Measurements from ENCODE around the gene ATAD3A. TPM values are rescaled to one million over a fixed set of nuclear protein-coding genes. Genes with fewer than 3 reads are reported as not detected.
"Not testable (repeated sequence)": the region's sequence is repeated elsewhere in the genome, so short reads cannot be mapped to it uniquely, and the experiment has no call there.

ATAD3A gene
- total RNA-seq, 1 donor, result 35.6 TPM

DNA sequence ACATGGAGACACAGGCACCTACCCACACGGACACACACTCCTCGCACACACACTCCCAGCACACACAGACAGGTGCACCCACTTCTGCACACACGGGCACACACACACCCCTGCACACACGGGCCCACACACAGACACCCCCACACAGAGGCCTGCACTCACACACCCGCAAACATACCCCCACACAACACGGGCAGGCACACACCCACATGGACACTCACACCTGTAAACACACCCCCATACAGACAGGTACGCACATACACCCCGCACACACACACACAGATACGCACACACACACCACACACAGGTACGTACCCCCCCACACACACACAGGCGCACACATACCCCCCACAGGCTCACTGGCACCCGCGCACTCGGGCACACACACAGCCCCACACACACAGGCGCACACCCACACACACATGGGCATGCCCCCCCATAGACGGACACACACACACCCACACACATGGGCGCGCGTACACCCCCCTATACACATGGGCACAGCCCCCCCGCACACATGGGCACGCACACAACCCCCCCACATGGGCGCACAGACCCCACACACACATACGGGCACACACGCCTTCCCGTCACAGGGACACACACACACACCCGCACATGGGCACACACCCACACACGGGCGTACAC is 6.1 kb downstream of the ATAD3A start:
- no peak for DNase-seq (ENCODE audit: low read depth)
- no peak for TF ChIP-seq CTCF (IDR thresholded peaks at IDR 0.05; ENCODE audit: insufficient read depth, low read length)
- H3K4me3 ChIP-seq (ENCODE audit: low read depth, low read length), result no peak overlapping the region

DNA sequence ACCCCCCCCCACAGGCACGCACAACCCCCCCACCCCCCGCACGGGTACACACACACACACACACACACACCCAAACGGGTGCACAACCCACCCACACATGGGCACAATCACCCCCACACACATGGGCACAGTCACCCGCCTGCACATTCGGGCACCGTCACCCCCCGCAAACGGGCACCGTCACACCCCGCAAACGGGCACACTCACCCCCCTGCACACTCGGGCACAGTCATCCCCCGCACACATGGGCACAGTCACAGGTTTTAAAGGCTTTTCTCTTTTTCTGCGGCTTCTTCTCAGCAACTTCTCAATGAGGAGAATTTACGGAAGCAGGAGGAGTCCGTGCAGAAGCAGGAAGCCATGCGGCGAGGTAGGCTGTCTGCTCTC is 6.7 kb downstream of the ATAD3A start:
- DNase-seq (ENCODE audit: low read depth); H3K4me3 ChIP-seq (ENCODE audit: low read depth, low read length): not testable (repeated sequence)

DNA sequence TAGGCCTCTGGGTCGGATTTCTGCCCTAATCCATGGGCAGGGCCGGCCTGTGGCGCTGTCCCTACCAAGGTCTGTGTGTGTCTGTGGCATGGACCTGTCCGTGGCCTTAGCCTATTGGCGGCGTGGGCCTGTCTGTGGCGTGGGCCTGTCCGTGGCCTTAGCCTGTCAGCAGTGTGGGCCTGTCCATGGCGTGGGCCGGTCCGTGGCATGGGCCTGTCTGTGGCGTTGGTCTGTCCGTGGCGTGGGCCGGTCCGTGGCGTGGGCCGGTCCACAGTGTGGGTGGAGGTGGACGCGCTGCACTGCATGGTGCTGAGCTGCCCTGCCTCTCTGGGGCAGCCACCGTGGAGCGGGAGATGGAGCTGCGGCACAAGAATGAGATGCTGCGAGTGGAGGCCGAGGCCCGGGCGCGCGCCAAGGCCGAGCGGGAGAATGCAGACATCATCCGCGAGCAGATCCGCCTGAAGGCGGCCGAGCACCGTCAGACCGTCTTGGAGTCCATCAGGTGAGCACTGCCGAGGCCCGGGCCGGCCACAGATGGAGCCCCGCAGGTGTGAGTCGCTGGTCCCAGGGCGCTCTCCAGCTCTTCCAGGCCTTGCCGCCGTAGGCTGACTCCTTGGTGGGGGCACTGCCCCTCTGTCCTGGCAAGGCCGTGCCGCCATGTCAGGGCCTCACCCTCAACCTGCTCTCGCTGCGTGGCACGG is 8.0 kb downstream of the ATAD3A start:
- H3K4me3 ChIP-seq (ENCODE audit: low read depth, low read length); DNase-seq (ENCODE audit: low read depth): not testable (repeated sequence)

- no peak for TF ChIP-seq CTCF (IDR thresholded peaks at IDR 0.05; ENCODE audit: insufficient read depth, low read length)
- no peak for DNase-seq (ENCODE audit: low read depth)
- no peak overlapping the region for H3K4me3 ChIP-seq (ENCODE audit: low read depth, low read length)
Observed at GRCh38 chr1:1521331-1521730, 9.4 kb downstream of the ATAD3A start.

GRCh38 chr1:1522536-1522935 is 10.6 kb downstream of the ATAD3A start:
- not testable (repeated sequence) for DNase-seq (ENCODE audit: low read depth); H3K4me3 ChIP-seq (ENCODE audit: low read depth, low read length)

DNA sequence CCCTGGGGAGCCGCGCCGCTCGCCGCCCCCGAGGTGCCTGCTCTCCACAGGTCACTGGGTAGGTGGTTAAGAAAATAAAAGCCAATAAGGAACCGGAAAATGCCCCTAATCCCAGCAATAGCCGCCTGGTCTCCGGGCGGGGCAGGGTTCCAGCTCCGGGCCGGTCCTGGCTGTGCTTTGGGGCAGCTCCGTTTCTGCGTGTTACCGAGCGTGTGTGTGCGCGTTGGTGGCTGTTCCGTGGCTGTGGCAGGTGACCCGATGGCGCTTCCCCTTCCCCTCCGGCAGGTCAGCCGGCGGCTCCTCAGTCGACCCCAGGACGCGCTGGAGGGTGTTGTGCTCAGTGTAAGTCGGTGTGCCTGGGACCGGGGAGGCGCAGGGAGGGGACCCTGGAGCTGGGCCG is 11.3 kb downstream of the ATAD3A start:
- not testable (repeated sequence) for H3K4me3 ChIP-seq (ENCODE audit: low read depth, low read length); DNase-seq (ENCODE audit: low read depth)

GRCh38 chr1:1523651-1524050 is 11.7 kb downstream of the ATAD3A start:
- DNase-seq (ENCODE audit: low read depth); H3K4me3 ChIP-seq (ENCODE audit: low read depth, low read length): not testable (repeated sequence)

DNA sequence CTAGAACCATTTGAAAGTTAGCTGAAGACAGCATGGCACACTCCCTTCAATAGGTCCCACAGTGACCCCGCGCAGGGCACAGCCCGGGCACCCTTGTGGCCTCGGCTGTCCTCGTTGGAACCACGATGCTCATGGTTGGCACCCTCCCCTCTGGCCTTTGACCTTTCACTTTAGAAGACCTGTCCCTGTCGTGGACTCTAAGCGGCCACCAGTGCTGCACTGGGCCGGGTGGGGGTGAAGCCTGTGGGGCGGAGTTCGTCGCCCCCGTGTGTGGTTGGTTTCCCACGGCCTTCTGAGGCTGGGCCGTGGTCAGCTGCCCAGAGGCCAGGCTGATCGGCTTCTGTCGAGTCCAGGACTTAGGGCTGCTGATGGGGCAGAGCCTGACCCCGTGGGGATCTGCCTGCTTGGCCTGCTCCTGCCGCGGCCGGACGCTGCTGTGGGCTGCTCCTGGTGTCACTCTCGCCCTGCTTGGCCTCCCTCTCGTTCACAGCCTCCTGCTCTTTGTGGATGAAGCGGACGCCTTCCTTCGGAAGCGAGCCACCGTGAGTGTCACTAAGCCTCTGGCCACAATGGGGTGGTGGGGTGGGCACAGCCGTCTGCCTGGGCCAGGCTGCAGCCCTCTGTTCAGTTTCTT is 12.9 kb downstream of the ATAD3A start:
- not testable (repeated sequence) for H3K4me3 ChIP-seq (ENCODE audit: low read depth, low read length); DNase-seq (ENCODE audit: low read depth)

DNA sequence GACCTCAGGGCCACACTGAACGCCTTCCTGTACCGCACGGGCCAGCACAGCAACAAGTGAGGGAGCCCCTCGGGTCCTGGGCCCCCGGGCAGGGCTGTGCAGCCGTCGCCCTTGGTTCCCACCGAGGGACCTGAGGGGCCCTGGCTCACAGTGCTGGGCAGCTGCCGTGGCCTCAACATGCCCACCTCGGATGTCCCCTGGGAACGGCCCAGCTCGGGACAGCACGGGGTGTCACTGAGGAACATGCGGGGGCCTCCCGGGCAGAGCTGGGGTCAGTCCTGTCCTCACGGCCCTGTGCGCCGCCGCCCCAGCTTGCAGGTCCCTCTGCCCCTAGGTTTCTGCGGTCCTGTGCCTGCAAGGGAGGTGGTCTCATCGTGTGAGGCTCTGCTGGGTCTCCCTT is 14.5 kb downstream of the ATAD3A start:
- H3K4me3 ChIP-seq (ENCODE audit: low read depth, low read length); DNase-seq (ENCODE audit: low read depth): not testable (repeated sequence)

DNA sequence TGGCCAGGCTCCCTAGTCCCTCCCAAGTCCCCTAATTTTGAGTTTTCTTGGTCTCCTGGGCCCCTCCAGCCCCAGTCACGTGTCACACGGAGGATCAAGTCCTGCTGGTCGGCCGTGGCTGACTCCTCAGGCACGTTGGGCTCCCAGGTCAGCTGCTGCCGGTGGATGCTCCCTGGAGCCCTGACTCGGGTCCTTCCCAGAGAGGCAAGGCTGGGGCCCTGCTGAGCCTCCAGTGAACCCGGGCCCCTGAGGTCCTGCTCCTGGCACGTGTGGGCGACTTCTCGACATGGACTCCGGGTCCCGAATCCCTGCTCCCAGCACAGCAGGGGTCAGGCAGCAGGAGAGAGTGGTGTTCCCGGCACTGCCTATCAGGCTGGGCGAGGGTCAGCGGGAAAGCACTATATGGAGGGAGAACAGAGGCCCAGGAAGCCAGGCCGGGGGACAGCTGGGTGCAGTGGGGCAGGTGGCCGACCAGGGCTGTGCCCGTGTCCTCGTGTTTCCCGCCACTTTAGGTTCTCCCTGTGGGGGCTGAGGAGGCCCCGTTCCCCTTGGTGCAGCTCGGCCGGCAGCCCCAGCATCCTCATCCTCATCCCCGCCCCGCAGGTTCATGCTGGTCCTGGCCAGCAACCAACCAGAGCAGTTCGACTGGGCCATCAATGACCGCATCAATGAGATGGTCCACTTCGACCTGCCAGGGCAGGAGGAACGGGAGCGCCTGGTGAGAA is 15.3 kb downstream of the ATAD3A start:
- DNase-seq (ENCODE audit: low read depth), result no peak
- no peak overlapping the region for H3K4me3 ChIP-seq (ENCODE audit: low read depth, low read length)
- TF ChIP-seq CTCF (IDR thresholded peaks at IDR 0.05; ENCODE audit: insufficient read depth, low read length), result no peak
